Fibroblast of upper back skin (primary cell): ENCODE measurements around the gene TCEAL3.
"Not testable (repeated sequence)": the region's sequence is repeated elsewhere in the genome, so short reads cannot be mapped to it uniquely, and the experiment has no call there.

ENCODE experiments used
- DNase-seq: peaks from one replicate; pipeline ENCODE4 v3.0.0-alpha.2; 2013

TCEAL3 gene, protein sequence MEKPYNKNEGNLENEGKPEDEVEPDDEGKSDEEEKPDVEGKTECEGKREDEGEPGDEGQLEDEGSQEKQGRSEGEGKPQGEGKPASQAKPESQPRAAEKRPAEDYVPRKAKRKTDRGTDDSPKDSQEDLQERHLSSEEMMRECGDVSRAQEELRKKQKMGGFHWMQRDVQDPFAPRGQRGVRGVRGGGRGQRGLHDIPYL

DNA sequence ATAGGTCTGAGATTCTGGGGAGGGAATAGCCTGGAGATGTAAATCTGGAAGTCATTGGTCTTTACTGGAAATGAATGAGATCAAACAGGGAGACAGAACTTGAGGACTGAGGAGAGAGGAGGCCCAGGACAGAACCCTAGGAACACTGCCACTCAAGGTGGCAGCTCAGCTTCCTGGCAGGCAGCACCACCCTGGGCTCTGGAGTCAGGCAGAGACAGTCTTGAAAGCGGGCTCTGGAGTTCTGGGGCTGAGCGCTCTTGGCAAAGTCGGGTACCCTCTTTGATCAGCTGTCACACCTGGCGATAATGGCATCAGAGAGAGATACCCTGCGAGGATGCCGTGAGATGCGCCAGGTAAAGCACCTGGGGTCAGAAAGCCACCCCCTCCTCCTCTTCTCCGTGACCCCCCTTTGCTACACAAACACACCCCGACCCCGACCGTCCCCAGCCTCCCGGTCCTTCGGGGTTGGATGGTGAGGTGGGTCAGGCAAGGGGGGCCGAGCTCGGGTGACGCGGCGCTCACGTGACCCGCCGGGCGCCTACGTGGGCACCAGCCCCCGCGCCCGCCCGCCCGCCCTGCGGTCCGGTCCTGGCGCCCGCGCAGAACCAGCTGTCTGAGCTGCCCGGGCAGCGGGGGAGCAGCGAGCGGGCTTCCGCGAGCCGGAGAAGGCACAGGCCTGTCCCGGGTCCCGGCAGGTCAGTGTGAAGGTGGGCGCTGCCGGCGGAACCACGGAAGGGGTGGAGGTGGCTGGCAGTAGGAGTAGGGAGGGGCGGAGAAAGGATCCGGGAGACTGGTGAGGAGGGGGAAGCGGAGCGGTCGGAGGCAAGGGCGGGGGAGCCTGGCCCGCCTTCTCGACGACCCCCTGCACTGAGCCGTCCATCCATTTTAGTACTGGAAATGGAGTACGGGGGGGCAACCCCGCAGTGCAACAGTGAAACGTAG lies at the start of gene TCEAL3:
TSS of gene TCEAL3 (plus strand) at position 600 of the 942 bp plus-strand sequence. CDS start 1,102 bp downstream, outside the sequence.
- DNase-seq, result peak; percentile 28

DNA sequence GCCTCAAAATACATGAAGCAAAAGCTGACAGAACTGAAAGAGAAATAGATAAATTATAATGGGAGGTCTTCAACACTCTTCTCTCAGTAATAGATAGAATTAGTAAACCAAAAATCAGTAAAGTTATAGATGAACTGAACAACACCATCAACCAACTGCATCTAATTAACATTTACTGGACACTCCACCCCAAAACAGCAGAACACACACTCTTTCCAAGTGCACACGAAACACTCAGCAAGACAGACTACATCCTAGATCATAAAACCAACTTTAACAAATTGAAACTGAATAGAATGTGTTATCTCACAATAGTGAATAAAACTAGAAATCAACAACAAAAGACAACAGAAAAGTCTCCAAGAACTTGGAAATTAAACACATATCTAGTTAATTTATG lies 47.5 kb upstream of the TCEAL3 start:
- no peak for DNase-seq

DNA sequence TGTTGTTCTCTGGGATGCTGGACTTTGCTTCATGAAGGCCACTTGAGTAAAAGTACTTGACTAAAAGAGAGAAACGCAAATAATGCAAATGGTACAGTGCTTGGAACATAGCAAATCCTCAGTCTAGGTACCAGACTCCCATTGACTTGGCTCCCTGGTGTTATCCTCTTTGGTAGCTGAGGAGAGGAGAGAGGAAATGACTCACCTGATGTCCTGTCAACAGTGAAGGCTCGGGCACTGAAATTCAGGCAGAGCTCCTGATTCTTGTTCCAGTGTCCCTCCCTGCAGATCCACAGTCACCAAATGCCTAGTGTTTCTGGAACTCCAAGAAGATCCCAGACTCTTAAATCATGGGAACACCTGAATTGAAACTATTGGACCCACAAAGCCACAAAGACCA lies 45.0 kb upstream of the TCEAL3 start:
- no peak for DNase-seq

DNA sequence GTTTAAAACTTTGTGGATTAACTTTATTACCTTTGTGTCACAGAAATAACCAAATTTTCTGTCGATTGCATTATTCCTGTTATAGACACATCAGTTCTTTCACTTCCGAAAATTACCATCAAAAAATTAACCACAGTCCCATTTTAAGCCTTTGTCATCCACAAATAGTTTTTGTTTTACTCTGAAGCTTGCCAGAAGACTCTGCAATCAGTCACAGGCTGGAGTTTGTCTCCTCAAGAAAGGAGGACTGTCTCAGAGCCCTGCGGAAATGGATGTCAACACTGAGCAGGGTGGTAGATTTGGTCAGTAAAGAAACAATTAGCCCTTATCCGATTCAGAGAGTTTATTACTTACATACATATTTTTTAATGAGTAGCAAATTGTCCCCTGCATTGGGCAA lies 42.6 kb upstream of the TCEAL3 start:
- no peak for DNase-seq

DNA sequence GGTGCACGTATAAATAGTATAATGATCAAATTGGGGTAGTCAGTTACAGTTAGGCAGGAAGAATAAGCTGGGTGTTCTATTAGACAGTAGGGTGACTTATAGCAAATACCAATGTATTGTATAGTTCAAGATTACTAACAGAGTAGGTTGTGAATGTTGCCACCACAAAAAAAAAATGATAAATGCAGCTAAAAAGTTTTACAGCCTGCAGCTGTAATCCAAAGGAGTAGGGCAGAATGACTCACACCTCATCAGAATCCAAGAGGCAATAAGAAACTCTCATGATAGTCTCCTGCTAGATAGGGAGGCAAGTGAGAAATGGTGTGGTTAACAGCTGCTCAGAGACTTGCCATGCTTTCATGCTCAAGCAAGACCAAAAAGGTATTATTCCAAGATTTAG lies 42.0 kb upstream of the TCEAL3 start:
- peak; percentile 76 for DNase-seq

DNA sequence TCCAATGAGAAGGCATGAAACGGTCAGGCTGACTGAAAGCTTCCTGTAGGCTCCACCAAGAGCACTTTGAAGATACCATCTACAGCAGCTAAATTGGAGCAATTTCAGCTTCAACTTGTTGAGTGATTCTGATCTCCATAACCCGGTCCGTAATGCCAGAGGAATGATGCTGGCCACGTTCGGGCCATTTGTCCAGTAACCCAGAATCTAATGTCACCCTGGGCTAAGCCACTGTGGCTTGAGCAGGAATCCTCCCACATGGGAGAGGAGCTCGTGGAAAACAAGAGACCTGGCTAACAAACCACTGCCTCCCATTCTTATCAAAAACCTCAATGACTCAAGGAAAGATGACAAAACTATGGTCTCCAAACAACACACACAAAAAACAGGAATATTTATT lies 36.6 kb upstream of the TCEAL3 start:
- no peak for DNase-seq

DNA sequence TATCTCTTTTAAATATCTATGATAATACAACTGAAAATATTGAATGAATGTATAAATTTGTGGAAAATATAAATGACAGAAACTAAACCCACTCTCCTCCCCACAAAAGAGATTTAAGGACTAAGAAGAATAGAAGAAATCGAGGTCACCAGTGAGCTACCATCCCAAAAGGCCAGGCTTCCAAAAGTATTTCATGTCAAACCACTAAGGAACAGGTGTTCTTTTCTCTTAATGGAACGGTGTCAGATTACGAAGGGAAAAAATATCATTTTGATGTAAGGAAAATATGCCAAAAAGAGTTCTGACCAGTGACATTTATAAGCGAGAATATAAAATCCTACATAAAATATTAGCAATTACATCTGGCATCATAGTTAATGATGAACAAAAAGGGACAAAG lies 36.0 kb upstream of the TCEAL3 start:
- no peak for DNase-seq

DNA sequence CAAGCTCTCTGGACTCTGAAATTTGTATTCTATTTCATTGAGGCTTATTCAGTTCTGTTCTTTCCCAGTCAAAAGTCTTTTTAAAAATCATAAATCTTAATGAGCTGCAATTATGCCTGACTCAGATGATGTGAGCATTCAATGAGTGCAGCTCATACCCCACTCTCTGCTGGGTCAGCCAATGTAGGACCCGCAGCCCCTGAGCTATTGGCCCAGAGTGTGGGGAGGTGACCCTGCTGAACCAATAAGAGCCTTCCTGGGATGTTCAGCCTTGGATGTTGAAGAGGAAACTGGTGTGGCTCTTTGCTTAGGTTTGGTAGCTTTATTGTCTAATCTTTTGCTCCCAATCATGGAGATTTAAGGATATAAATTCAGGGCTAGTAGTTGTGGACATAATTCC lies 34.6 kb upstream of the TCEAL3 start:
- no peak for DNase-seq

DNA sequence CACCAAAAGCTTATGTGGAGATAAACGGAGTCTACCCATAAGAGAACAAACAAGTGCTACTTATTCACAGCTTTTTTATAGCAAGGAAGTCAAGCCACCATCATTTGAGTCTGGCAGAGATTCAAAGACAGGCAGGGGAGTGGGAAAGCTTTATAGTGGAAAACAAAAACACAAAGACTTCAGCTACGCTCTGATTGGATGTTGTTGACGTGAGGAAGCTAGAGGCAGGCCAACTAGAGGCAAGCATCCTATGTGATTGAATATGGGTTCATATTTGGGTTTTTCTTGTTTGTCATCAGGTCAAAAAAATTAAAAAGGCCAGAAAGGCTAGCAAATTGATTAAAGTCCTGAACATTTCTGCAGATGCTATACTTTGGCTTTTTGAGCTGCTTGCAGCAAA lies 23.2 kb upstream of the TCEAL3 start:
- no peak for DNase-seq

DNA sequence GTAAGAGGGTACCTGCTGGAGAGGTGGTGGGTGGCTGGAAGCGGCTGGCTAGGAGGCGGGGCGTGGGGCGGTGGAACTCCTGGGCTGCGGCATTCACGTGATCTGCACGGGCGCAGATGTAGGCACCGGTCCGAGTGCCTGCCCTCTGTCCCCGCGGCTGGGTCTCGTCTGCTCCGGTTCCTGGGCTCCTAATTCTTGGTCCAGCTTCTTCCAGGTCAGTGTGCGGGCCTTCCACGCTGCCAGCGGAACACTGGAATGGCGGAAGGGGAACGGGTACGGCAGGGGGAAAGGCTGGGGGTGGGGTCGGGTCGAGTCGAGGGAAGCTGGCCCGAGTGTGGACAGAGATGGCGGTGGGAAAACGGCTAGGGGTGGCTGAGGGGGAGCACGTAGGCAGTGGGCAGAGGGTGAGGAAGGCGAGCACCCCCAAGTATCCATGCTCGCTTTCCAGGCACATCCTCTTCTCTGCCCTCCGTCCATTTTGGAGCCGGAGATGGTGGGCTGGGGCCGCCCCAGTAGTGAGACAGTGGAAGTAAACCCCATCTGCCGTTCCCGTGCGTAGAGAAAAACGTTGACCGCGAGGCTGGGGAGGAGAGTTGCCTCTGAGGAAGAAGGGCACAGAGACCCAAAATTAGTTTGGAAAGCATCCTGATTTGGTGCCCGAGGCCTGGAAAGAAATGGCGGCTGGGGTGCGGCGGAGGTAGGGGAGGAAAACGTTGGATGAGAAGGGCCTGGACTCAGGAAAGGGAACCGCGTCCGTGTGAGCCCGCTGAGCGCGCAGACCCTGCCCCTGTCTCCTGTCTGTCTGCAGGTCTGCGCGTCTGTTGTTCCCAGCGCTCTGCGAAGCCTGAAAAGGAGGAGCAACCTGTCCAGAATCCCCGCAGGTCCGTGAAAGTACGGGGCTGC lies 22.1 kb upstream of the TCEAL3 start, which contains the start of gene TCEAL4:
TSS of gene TCEAL4 (plus strand) at position 105 of the 903 bp plus-strand sequence. CDS start 1,161 bp downstream, outside the sequence.
- peak; percentile 7 for DNase-seq

DNA sequence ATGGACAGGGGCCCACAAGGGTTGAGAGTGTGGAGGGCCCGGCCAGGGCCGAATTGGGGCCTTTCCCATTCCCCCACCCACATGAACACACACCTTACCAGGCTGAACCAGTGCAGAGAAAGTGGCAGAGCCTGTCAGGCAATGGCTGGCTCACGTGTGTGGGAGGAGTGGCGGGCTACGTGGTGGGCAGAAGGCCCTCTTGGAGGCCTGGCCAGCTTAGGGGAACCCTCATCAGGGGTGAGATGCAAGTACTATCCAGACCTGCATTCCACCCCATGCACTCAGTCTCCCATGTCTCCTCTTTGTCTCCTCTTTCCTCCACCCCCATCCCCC lies 21.5 kb upstream of the TCEAL3 start:
- no peak for DNase-seq

DNA sequence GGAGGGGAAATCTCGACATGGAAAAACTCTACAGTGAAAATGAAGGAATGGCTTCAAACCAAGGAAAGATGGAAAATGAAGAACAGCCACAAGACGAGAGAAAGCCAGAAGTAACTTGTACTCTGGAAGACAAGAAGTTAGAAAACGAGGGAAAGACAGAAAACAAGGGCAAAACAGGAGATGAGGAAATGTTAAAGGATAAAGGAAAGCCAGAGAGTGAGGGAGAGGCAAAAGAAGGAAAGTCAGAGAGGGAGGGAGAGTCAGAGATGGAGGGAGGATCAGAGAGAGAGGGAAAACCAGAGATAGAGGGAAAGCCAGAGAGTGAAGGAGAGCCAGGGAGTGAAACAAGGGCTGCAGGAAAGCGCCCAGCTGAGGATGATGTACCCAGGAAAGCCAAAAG lies 21.1 kb upstream of the TCEAL3 start:
- no peak for DNase-seq

DNA sequence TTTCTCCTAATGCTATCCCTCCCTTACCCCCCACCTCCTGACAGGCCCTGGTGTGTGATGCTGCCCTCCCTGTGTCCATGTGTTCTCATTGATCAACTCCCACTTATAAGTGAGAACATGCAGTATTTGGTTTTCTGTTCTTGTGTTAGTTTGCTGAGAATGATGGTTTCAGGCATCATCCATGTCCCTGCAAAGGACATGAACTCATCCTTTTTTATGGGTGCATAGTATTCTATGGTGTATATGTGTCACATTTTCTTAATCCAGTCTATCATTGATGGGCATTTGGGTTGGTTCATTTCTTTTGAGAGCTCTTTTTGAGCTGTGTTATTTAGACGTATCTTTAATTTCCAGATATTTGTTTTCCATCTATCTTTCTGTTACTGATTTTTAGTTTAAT lies 15.5 kb upstream of the TCEAL3 start:
- DNase-seq, result not testable (repeated sequence)

DNA sequence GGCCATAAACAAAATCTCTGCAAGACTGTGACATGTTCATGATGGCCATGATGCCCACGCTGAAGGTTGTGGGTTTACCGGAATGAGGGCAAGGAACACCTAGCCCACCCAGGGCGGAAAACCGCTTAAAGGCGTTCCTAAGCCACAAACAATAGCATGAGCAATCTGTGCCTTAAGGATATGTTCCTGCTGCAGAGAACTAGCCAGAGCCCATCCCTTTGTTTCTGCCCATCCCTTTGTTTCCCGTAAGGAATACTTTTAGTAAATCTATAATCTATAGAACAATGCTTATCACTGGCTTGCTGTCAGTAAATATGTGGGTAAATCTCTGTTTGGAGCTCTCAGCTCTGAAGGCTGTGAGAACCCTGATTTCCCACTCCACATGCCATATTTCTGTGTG lies 12.6 kb upstream of the TCEAL3 start:
- DNase-seq, result not testable (repeated sequence)

DNA sequence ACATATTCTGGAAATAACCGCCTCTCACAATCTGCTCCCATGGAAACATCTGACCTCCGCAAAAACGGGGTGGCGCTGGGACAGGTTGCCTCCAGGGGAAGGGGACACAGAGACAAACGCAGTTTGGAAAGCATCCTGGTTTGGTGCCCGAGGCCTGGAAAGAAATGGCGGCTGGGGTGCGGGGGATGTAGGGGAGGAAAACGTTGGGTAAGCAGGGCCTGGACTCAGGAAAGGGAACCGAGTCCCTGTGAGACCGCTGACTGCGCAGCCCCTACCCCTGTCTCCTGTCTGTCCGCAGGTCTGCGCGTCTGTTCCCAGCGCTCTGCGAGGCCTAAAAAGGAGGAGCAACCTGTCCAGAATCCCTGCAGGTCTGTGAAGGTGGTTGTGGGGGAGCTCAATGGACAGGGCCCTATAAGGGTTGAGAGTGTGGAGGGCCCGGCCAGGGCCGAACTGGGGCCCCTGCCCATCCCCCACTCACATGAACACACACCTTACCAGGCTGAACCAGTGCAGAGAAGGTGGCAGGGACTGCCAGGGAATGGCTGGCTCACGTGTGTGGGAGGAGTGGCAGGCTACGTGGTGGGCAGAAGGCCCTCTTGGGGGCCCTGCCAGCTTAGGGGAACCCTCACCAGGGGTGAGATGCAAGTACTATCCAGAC lies 672 bp downstream of the TCEAL3 start:
- DNase-seq, result no peak

DNA sequence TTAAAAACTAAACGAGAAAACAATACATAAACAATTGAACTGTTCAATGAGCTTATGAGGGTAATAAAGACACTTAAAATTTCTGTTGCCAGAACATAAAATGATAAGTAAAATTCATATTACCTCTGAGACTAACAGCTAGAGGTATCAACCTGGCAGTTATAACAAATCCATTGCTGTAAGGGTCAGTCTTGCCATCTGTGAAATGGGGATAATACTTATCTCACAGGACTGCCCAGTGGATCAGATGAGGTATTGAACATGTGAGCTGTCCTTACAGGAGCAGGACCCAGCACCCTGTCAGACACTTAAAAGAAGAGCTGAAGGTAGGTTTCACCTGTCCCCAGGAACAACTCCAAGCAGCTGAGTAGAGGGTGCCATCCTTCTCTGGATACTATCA lies 2.5 kb downstream of the TCEAL3 start:
- no peak for DNase-seq

DNA sequence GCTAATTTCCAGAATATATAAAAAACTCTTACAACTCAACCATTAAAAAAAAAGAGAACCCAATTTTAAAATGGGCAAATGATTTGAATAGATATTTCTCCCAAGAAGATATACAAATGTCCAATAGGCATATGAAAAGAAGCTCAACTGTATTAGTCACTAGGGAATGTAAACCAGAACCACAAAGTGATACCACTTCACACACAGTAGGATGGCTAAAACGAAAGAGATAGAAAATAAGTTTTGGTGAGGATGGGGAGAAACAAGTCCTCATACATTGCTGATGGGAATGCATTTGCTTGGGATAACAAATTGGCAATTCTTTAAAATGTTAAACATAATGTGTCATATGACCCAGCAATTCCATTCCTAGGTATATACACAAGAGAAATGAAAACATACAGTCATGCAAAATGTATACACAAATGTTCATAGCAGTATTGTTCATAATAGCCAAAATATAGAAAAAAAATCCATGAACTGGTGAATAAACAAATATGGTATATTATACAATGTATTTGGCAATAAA lies 5.7 kb downstream of the TCEAL3 start:
- no peak for DNase-seq

DNA sequence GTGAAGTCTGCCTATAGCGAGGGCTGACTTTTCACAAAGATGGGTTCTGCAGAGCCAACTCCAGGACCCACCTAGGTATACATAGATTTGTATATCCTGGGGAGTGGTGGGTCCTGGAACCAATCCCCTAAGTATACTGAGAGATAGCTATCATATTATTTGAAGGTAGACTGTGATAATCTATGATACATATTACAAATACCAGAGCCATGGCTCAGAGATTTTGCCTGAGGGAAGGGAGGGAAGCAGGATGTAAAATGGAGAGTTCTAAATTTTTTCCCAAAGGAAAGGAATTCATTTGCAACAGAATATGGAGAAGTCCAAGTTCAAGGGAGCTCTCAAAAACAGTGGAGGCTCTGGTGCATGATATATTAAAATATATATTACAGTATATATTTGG lies 7.2 kb downstream of the TCEAL3 start:
- peak; percentile 40 for DNase-seq

DNA sequence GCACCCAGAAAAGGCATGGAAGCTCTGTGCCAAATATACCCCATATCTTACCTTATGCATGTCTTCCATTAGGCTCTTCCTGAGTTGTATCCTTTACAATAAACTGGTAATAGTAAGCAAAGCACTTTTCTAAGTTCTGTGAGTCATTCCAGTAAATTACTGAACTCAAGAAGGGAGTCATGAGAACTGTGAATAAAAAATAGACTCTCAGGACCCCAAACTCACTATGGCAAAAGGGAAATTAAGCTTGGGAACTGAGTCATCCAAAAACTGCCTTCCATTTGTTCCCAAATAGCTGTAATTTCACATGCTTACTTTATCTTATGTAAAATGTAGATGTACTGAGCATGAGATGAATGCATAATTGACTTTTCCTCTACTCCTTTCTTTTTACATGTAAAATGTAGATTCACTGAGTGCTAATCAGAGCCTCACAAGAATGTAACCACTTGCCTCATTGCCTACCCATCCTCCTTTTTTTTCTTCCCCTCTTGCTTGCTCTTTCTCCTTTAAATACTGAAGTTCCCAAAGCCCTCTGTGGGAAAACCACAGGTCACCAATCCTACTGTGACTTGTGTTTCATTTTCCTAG lies 8.1 kb downstream of the TCEAL3 start:
- DNase-seq, result no peak

DNA sequence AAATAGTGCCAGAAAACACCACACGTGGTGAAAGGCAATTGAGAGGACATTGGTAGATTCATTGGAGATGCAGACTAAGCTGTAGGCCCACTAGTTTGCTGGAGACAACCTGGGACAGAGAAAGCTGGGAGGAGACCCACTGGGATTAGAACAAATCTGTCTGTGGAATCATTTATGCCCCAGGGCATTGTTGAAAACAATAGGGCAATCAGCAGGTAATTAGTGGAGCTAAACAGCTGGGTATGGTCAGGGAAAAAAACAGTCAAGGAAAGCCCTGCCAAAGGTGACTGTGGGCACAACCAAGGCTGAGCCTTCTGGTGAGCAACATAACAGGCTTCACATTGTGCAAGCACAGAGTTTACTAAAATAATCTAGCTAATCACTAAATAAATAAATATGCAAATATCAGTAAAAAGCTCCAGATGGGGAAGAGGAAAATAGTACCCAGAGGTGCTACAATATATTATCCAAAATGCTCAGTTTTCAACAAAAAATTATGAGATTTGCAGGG lies 9.0 kb downstream of the TCEAL3 start:
- no peak for DNase-seq

DNA sequence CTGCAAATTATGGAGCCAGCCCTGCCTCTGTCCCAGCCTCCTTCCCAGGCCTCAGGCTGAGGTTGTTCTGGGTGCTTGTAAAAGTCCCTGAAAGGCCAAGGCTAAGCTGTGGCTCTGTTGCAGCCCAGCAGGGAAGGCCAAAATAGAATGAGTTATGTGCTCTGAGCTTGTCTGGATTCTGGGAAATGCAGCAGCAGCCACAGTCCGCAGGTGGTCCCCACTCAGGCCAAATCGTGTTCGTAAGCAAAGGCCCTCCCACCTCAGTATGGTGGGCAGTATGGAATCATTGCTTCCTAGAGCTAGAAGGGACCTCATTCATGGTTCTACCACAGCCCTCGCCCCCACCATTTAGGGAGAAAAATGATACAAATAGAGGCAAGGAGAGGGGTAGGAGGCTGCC lies 16.3 kb downstream of the TCEAL3 start:
- no peak for DNase-seq

DNA sequence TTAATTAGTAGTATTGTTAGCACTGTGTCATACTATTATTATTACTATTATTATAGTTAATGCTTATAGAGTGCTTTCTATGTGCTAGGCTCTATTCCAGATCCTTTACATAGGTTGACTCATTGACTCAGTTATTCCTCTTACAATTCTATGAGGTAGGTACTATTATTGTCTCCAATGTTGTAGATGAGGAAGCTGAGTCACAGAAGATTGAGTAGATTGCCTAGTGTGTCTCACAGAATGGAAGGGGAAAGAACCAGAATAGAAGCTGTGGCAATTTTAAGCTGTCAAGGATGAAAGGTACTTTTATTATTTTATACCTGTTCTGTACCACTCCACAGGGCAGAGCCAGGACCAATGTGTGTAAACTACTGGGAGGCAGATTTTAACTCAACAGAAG lies 19.1 kb downstream of the TCEAL3 start:
- DNase-seq, result no peak
